Psoas muscle (tissue), 8 donors: ENCODE data around the gene KCTD16. TPM values are rescaled to one million over a fixed set of nuclear protein-coding genes. Genes with fewer than 3 reads are reported as not detected.

Experiments
- ATAC-seq, 4 donors: fragments of 200-7000 bp; cut with Tn5 transposase; one replicate each; pipeline ENCODE4 v1.9.1; 2020; ENCODE audit warnings: moderate library complexity in 3 of 4, mild to moderate bottlenecking in 2 of 4
- DNase-seq, 2 donors: peaks; one replicate each; pipeline ENCODE4 v3.0.0-alpha.2; 2020
- H3K27ac ChIP-seq: fragments of 200-600 bp; one replicate; pipeline ENCODE4 v1.8.0; 2022
- H3K27me3 ChIP-seq, 3 donors: fragments of 200-600 bp in 1 of 3; one replicate each; pipeline versions ENCODE4 v1.6.1 to v1.8.0; 2013 to 2022; ENCODE audit warnings: low read length in 2 of 3, mild to moderate bottlenecking in 2 of 3, moderate library complexity in 1 of 3; ENCODE audit not compliant: insufficient read depth in 3 of 3
- H3K36me3 ChIP-seq, 2 donors: fragments of 200-600 bp in 1 of 2; one replicate each; pipeline versions ENCODE4 v1.6.1 to v1.8.0; 2013 to 2022; ENCODE audit warnings: low read depth in 1 of 2, mild to moderate bottlenecking in 1 of 2, moderate library complexity in 1 of 2; ENCODE audit not compliant: insufficient read depth in 1 of 2
- H3K4me1 ChIP-seq: fragments of 200-600 bp; one replicate; pipeline ENCODE4 v1.8.0; 2022
- H3K4me3 ChIP-seq: fragments of 200-600 bp; one replicate; pipeline ENCODE4 v1.8.0; 2022; ENCODE audit warnings: mild to moderate bottlenecking
- H3K9me3 ChIP-seq: fragments of 200-600 bp; one replicate; pipeline ENCODE4 v1.8.0; 2022
- CTCF ChIP-seq: fragments of 200-600 bp; IDR thresholded peaks from one replicate; pipeline ENCODE4 v1.8.0; 2022; ENCODE audit warnings: antibody characterized with exemption
- WGBS, 3 donors: extraction: QIAGEN DNeasy Blood & Tissue Kit; methylation state at CpG; one replicate each; pipeline versions ENCODE4 v1.1.6 to v1.1.7; 2013; 5-methylcytosine and 5-hydroxymethylcytosine counted together
- intact Hi-C, 2 donors: fragments of 100-400 bp; cut with DNase I; formaldehyde crosslinking; loops; one replicate each; pipeline versions ENCODE4 v1.11.0 to v1.14.2; 2022
- polyA plus RNA-seq, 3 donors: library from polyadenylated mRNA; stranded (reverse); fragments of 200-250 nt; gene quantifications; one replicate each; pipeline ENCODE4 v1.2.3, GENCODE V29; 2013
- total RNA-seq, 4 donors: library from RNA; stranded (reverse); fragmentation: NEBNext Ultra II Directional in 2 of 4; extraction: Animal tissue kit (Norgen Biotek cat#: 25700) in 2 of 4; gene quantifications; one replicate each; pipeline versions ENCODE4 v1.2.1 to v1.2.4, GENCODE V29; 2021 to 2023
- donor health status: healthy with polysubstance abuse.
- donor health status: DM: no; HTN: no; CAD: no; lungs with moderate emphysema.
- donor health status: Bipolar disorder and iron deficiency.
- donor health status: healthy.
- donor health status: DM: yes; HTN: yes; CAD: no.
- donor health status: DM: no; HTN: no; CAD: no.
- donor health status: DM: no; HTN: no; CAD: no.
- donor health status: DM: yes; HTN: yes; CAD: no.

Gene KCTD16
- total and polyA plus RNA-seq, 7 donors, result 0.01 to 0.04 (median 0.01) TPM; not detected in 4

- peak; percentile 64 for TF ChIP-seq CTCF
- Histone ChIP-seq H3K4me3 (no peak overlapping the region), H3K9me3 (no peaks in the 10 kb centered on the region), H3K4me1 (no peaks in the 10 kb centered on the region), H3K36me3 (no peaks in the 10 kb centered on the region), H3K27ac (no peak overlapping the region), H3K27me3 (no peaks in the 10 kb centered on the region)
- DNase-seq, result no peak
- 10 to 26% (median 18%) methylated on average over 4 of the region's 4 CpGs for WGBS, 3 donors
- intact Hi-C loops, result no loop called here
- ATAC-seq, result no peak
Observed at GRCh38 chr5:144183254-144183889, 12.7 kb downstream of the KCTD16 start.

DNA sequence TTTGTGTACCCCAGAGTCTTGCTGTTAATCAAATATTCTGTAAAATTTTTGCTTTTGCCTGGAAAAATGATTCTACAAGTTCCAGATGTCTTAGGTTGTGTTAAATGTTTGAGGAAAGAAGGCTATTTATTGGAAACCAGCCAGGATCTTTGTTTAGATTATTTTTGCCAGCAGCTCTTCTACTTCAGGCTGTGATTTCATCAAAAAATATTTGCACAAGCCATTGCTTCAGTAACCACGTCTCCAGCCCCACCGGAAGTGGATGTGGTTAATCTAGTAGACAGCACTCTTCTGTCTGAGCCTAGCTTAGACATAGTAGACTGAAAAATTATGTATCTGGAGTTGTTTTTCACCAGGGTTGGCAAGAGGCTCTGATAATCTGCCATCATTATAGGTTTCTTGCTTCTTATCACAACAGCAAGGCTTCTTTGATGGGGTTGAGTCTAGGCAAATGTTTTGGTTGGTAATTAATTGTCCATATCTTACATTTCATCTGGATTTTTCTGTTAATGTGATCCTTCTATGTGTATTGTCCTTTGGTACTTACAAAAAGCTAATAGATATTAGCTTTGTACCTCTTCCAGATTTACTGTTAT is 17.1 kb downstream of the KCTD16 start:
- intact Hi-C loops, result no loop called here
- 5 to 29% (median 20%) methylated on average over 2 of the region's 2 CpGs for WGBS, 3 donors
- no peak for TF ChIP-seq CTCF
- no peaks in the 10 kb centered on the region for H3K36me3 ChIP-seq
- H3K9me3 ChIP-seq, result no peaks in the 10 kb centered on the region
- H3K27me3 ChIP-seq, result peaks cover 0 to 3% (median 0%) of the 10 kb centered on the region in 3 donors
- no peak overlapping the region for H3K27ac ChIP-seq
- H3K4me3 ChIP-seq, result no peak overlapping the region
- DNase-seq, result peak; percentile 28 to 52
- no peak for ATAC-seq
- H3K4me1 ChIP-seq, result no peaks in the 10 kb centered on the region

DNA sequence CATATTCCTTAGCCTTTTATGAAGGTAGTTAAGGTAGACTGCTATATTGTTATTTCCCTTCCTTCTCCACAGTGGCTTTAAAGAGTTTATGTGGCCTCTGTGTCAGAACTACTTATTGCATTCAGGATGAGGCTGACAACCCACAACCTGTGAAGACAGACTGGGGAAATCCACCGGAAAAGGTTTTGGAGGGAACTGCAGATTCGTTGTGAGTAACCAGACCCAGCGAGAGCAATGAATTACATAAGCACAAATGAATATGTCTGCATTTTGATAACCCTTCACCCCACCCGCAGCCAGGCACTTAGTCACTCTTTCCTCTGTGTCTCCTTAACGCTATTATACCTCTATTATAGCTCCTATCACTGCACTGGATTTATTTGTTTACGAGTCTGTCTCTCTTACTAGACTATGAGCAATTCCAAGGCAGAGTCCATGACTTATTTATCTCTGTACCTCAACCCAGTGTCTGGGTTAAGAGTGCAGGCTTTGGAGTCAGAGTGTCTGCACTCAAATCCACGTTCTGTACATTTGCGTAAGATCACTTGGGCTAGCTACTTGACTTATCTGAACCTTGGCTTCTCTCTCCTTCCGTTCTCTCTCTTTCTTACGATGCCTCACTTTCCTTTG is 19.2 kb downstream of the KCTD16 start:
- H3K27me3 ChIP-seq, result peaks cover 0 to 6% (median 0%) of the 10 kb centered on the region in 3 donors
- H3K27ac ChIP-seq, result no peak overlapping the region
- no peak overlapping the region for H3K4me3 ChIP-seq
- H3K36me3 ChIP-seq, result no peaks in the 10 kb centered on the region
- WGBS, 3 donors, result 76 to 80% (median 79%) methylated on average over 10 of the region's 10 CpGs
- no peaks in the 10 kb centered on the region for H3K4me1 ChIP-seq
- no peak for TF ChIP-seq CTCF
- DNase-seq (no peak), ATAC-seq (no peak)
- H3K9me3 ChIP-seq, result no peaks in the 10 kb centered on the region
- intact Hi-C loops, result no loop called here

DNA sequence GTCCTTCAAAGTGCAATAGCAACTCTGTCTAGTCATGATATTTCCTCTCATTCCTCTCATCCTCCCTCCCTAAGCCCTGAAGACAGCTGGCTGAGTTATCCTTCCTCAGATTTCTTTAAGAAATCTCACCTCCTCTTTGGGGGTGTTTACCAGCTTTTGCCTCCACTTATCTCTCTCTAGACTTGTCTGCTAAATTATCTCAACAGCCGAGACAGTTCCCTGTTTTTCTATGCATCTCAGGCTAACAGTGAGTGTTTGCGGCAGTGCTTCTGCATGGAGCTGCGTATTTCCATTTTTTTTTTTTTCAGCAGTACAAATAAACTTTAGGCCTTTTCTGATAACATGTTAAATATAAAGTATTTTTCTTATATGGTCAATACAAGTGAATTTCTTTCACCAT is 20.9 kb downstream of the KCTD16 start:
- Histone ChIP-seq H3K27ac (no peak overlapping the region), H3K27me3 (peaks cover 0 to 6% (median 0%) of the 10 kb centered on the region in 3 donors), H3K36me3 (no peaks in the 10 kb centered on the region), H3K4me1 (no peaks in the 10 kb centered on the region), H3K9me3 (no peaks in the 10 kb centered on the region), H3K4me3 (no peak overlapping the region)
- intact Hi-C loops, result no loop called here
- no peak for ATAC-seq
- no peak for TF ChIP-seq CTCF
- 83 to 92% (median 89%) methylated on average over 3 of the region's 3 CpGs for WGBS, 3 donors
- DNase-seq, result no peak
